ACC112 (cell line): ENCODE data around the gene HLF.

ENCODE experiments used
- H2AFZ ChIP-seq: fragments of 200-600 bp; sonication (generic); one replicate; pipeline ENCODE4 v1.6.0; 2017; ENCODE audit warnings: antibody characterized with exemption, low read length; ENCODE audit not compliant: unreplicated experiment
- H3K27ac ChIP-seq: fragments of 200-600 bp; sonication (generic); 2 replicates; pipeline ENCODE4 v1.5.1; 2014; ENCODE audit warnings: low read depth, mild to moderate bottlenecking, antibody characterized with exemption, low read length, moderate library complexity
- H3K27me3 ChIP-seq: fragments of 200-600 bp; sonication (generic); 2 replicates; pipeline ENCODE4 v1.6.1; 2014; ENCODE audit warnings: mild to moderate bottlenecking, antibody characterized with exemption, low read length, moderate library complexity, mixed read lengths; ENCODE audit not compliant: insufficient read depth
- H3K36me3 ChIP-seq: fragments of 200-600 bp; sonication (generic); 2 replicates; pipeline ENCODE4 v1.6.1; 2016; ENCODE audit warnings: mild to moderate bottlenecking, antibody characterized with exemption, low read length, moderate library complexity, mixed read lengths; ENCODE audit not compliant: insufficient read depth
- H3K4me1 ChIP-seq: fragments of 200-600 bp; sonication (generic); one replicate; pipeline ENCODE4 v1.6.1; 2016; ENCODE audit warnings: low read length, mixed read lengths; ENCODE audit not compliant: insufficient read depth, unreplicated experiment, control insufficient read depth
- H3K4me3 ChIP-seq: fragments of 200-600 bp; sonication (generic); 2 replicates; pipeline ENCODE4 v1.5.1; 2014; ENCODE audit warnings: mild to moderate bottlenecking, low read depth, low read length
- H3K79me2 ChIP-seq: fragments of 200-600 bp; sonication (generic); one replicate; pipeline ENCODE4 v1.6.0; 2016; ENCODE audit warnings: low read length; ENCODE audit not compliant: control insufficient read depth, unreplicated experiment, insufficient read depth

Gene HLF

GRCh38 chr17:55292094-55292493 is 27.3 kb downstream of the HLF start:
- peaks cover 8% of the 10 kb centered on the region for H3K4me1 ChIP-seq
- H3K27ac ChIP-seq, result no peak overlapping the region
- H3K4me3 ChIP-seq, result no peak overlapping the region
- no peak overlapping the region for H2AFZ ChIP-seq
- H3K27me3 ChIP-seq, result 0 out of 2 replicates have a peak, but pooled peaks cover 2% of the 10 kb centered on the region
- H3K36me3 ChIP-seq, result no peaks in the 10 kb centered on the region
- H3K79me2 ChIP-seq, result no peaks in the 10 kb centered on the region

DNA sequence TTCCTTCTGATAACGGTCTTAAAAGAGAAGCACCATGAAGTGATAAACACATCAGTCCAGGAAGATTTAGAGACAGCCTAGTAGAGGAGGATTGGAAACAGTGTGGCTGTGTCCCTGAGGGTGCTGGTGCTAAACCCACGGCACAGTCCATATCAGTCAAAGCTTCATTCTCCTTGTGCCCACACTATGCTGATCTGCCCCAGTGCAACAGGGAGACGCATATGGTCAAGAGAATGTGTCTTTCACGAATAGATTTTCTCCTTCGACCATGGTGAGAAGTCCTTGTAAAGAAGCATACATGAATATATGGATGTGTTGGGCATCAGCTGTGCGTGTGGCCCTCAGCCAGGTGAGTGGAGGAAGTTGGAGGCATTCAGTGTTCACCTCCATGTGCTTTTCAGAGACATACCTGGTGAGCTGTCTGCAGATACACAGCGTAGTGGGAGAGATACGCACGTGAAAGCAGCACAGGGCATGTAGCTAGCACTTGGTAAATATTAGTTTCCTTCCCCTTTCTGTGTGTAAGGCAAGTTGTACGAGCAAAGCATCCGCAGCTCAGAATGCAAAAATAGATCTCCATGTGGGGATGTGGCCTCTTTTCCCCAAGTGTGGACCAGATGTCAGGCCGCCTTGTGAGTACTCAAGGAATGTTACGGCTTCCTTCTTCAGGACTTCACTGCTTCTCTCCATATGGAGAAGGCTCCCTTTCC is 29.4 kb downstream of the HLF start:
- Histone ChIP-seq H3K27ac (no peak overlapping the region), H3K4me1 (no peaks in the 10 kb centered on the region), H3K36me3 (no peaks in the 10 kb centered on the region), H3K27me3 (peaks cover 12% of the 10 kb centered on the region), H3K79me2 (no peaks in the 10 kb centered on the region), H3K4me3 (no peak overlapping the region), H2AFZ (no peak overlapping the region)

- Histone ChIP-seq H3K4me3 (no peak overlapping the region), H3K27ac (no peak overlapping the region), H3K79me2 (no peaks in the 10 kb centered on the region), H2AFZ (no peak overlapping the region), H3K27me3 (peaks cover 19% of the 10 kb centered on the region), H3K4me1 (no peaks in the 10 kb centered on the region), H3K36me3 (no peaks in the 10 kb centered on the region)
Observed at GRCh38 chr17:55295411-55296170, 30.8 kb downstream of the HLF start.

DNA sequence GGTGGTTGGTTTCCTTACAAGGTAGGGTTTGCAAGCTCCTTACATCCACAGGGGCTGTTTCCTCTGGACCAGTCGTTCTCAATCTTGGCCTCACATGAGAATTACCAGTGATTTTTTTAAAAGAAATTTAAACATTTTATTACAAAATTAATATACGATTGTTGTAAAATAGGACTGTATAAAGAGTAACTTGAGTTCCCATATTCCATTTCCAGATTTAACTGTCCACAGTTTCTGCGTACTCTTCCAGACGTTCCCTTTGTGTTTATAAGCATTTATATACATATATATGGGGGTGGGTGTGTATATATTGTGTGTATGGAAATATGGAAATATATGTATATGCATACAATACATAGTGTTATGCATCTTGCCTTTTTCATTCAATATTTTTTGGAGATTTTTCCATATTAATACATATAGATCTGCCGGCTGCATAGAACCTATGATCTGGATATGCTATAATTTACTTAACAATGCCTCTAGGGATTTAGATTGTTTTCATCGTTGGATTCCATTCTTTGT is 31.5 kb downstream of the HLF start:
- Histone ChIP-seq H3K4me1 (no peaks in the 10 kb centered on the region), H3K79me2 (no peaks in the 10 kb centered on the region), H3K4me3 (no peak overlapping the region), H3K27me3 (peaks cover 26% of the 10 kb centered on the region), H2AFZ (no peak overlapping the region), H3K36me3 (no peaks in the 10 kb centered on the region), H3K27ac (no peak overlapping the region)

GRCh38 chr17:55296699-55297098 is 31.9 kb downstream of the HLF start:
- H3K4me1 ChIP-seq, result no peaks in the 10 kb centered on the region
- H3K27me3 ChIP-seq, result peaks cover 30% of the 10 kb centered on the region
- no peak overlapping the region for H3K27ac ChIP-seq
- H3K36me3 ChIP-seq, result no peaks in the 10 kb centered on the region
- H3K79me2 ChIP-seq, result no peaks in the 10 kb centered on the region
- H2AFZ ChIP-seq, result no peak overlapping the region
- H3K4me3 ChIP-seq, result no peak overlapping the region

DNA sequence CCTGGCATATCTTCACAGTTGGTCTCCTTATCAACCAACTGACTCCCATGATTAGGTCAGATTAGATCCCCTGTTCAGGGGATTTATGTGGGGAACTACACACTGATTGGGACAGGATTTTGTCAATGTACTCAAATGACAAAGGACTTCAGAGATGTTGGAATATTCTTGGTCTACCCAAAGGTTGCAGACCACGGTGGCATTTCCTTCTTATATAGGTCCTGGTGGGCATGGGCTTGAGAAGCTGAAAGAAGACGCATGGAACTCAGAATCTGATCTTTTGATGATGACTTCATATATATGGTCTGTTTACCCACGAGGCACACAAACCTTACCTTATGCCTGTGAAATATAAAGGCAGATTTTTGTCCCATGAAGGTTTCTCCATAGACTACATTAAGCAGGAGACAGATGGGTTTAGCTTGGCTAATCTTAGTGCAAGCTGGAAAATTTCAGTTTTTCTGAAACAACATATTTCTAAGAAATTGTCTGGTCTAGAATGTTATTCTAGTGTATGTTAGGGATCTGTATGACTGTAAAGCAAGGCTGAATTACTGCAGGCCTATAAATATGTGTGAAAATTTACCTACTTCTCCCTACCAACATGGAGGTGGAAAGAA is 33.5 kb downstream of the HLF start:
- Histone ChIP-seq H3K27me3 (peaks cover 38% of the 10 kb centered on the region), H3K27ac (no peak overlapping the region), H2AFZ (no peak overlapping the region), H3K4me3 (no peak overlapping the region), H3K79me2 (no peaks in the 10 kb centered on the region), H3K4me1 (no peaks in the 10 kb centered on the region), H3K36me3 (no peaks in the 10 kb centered on the region)

GRCh38 chr17:55299162-55299838 is 34.5 kb downstream of the HLF start:
- no peaks in the 10 kb centered on the region for H3K36me3 ChIP-seq
- H3K27me3 ChIP-seq, result peaks cover 38% of the 10 kb centered on the region
- H3K27ac ChIP-seq, result no peak overlapping the region
- no peaks in the 10 kb centered on the region for H3K79me2 ChIP-seq
- H3K4me1 ChIP-seq, result no peaks in the 10 kb centered on the region
- no peak overlapping the region for H3K4me3 ChIP-seq
- H2AFZ ChIP-seq, result no peak overlapping the region

DNA sequence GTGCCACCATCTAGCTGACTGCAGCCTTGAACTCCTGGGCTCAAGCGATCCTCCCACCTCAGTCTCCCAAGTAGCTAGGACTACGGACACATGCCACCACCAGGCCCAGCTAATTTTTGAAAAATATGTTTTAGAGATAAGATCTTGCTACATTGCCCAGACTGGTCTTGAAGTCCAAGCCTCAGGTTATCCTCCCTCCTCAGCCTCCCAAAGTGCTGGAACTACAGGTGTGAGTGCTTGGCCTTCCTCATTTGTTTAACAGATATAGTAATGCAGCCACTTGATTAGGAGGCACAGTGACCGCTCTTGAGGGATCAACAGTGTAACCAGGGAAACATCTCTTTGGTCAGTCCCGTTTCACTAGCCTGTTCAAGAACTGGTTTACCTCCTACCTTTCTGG is 35.1 kb downstream of the HLF start:
- no peak overlapping the region for H2AFZ ChIP-seq
- H3K4me3 ChIP-seq, result no peak overlapping the region
- H3K27me3 ChIP-seq, result peaks cover 38% of the 10 kb centered on the region
- no peak overlapping the region for H3K27ac ChIP-seq
- H3K4me1 ChIP-seq, result no peaks in the 10 kb centered on the region
- no peaks in the 10 kb centered on the region for H3K36me3 ChIP-seq
- no peaks in the 10 kb centered on the region for H3K79me2 ChIP-seq

GRCh38 chr17:55300479-55301290 is 35.9 kb downstream of the HLF start:
- Histone ChIP-seq H2AFZ (no peak overlapping the region), H3K27ac (no peak overlapping the region), H3K36me3 (no peaks in the 10 kb centered on the region), H3K79me2 (no peaks in the 10 kb centered on the region), H3K4me1 (no peaks in the 10 kb centered on the region), H3K4me3 (no peak overlapping the region), H3K27me3 (peaks cover 38% of the 10 kb centered on the region)
